ENCODE results near the gene RAI2. TPM values are rescaled to one million over a fixed set of nuclear protein-coding genes. Genes with fewer than 3 reads are reported as not detected.
A peak's percentile ranks its signal among the peaks of the same experiment; 100 is the strongest.

Gene RAI2
- total RNA-seq, 1 donor from 2014 or later, result 1.8 TPM

DNA sequence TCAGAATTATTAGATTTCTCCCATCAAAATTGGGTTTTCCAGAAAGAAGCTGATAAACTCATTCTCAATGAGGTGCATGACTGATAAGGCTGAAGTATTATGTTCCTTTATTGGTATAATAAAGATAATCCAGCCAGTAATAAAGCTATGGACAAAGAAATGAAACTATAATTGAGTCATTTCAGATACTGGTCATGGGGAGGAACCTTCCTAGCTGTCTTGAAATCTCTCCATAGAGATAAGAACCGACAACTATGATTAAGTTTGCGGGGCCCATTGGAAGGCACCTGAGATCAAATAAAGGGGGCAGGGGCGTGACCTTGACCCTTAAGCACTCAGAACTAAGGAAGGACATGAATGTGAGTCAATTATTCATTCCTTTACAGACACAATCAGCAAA lies 47.8 kb downstream of the RAI2 start:
- Mint-ChIP-seq H3K27ac (no peak overlapping the region), H3K9me3 (peaks cover 12% of the 10 kb centered on the region), H3K36me3 (no peaks in the 10 kb centered on the region), H3K4me3 (no peak overlapping the region), H3K4me1 (no peaks in the 10 kb centered on the region), H3K27me3 (ENCODE audit: low read depth) (peaks cover 4% of the 10 kb centered on the region)
- DNase-seq (ENCODE audit: low spot score in 2 of 2, unreplicated experiment in 2 of 2), result no peak
- TF ChIP-seq, protein P1, sequence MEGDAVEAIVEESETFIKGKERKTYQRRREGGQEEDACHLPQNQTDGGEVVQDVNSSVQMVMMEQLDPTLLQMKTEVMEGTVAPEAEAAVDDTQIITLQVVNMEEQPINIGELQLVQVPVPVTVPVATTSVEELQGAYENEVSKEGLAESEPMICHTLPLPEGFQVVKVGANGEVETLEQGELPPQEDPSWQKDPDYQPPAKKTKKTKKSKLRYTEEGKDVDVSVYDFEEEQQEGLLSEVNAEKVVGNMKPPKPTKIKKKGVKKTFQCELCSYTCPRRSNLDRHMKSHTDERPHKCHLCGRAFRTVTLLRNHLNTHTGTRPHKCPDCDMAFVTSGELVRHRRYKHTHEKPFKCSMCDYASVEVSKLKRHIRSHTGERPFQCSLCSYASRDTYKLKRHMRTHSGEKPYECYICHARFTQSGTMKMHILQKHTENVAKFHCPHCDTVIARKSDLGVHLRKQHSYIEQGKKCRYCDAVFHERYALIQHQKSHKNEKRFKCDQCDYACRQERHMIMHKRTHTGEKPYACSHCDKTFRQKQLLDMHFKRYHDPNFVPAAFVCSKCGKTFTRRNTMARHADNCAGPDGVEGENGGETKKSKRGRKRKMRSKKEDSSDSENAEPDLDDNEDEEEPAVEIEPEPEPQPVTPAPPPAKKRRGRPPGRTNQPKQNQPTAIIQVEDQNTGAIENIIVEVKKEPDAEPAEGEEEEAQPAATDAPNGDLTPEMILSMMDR (IDR thresholded peaks at IDR 0.05; ENCODE audit: unreplicated experiment), result no peak

DNA sequence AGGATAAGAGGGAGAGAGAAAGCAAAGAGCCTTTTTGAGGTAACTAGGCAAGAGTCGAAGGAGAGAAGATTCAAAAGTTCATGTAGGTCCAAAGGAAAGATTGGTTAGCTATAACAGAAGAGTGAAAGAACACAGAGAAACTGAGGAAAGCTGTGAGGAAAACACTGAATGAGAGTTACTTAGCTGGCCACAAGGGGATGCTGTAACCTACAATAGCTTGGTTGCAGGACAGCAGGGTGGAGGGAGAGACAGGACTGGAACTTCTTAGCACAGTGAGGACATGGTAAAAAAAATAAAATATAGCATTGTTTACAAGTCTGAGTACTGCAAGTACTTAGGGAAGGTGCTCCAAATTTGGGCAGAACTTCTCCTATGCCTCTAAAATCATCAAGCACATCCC lies 48.3 kb downstream of the RAI2 start:
- H3K27ac Mint-ChIP-seq, result no peak overlapping the region
- no peaks in the 10 kb centered on the region for H3K36me3 Mint-ChIP-seq
- DNase-seq (ENCODE audit: low spot score in 2 of 2, unreplicated experiment in 2 of 2), result no peak
- H3K9me3 Mint-ChIP-seq, result peaks cover 15% of the 10 kb centered on the region
- H3K4me3 Mint-ChIP-seq, result no peak overlapping the region
- H3K27me3 Mint-ChIP-seq (ENCODE audit: low read depth), result peaks cover 4% of the 10 kb centered on the region
- TF ChIP-seq, protein P1 (IDR thresholded peaks at IDR 0.05; ENCODE audit: unreplicated experiment), result peak; percentile 36
- no peaks in the 10 kb centered on the region for H3K4me1 Mint-ChIP-seq

DNA sequence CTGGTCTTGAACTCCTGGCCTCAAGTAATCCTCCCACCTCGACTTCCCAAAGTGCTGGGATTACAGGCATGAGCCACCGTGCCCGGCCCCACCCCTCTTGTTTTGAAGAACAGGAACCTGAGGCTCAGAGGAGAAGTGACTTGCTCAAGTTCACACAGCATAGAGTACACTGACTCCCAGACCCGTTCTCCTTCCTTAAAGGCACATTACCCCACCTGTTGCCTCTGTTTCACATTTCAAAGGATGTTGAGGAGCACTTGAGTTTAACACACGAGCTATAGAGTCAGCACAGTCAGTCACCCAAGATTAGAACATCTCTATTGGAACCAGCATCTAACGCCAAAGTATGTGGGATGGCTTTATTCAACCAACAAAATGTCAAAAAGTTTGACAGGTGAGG lies 51.1 kb downstream of the RAI2 start:
- no peaks in the 10 kb centered on the region for H3K27me3 Mint-ChIP-seq (ENCODE audit: low read depth)
- DNase-seq (ENCODE audit: low spot score in 2 of 2, unreplicated experiment in 2 of 2), result no peak
- H3K4me1 Mint-ChIP-seq, result no peaks in the 10 kb centered on the region
- H3K9me3 Mint-ChIP-seq, result peaks cover 17% of the 10 kb centered on the region
- no peak overlapping the region for H3K27ac Mint-ChIP-seq
- no peaks in the 10 kb centered on the region for H3K36me3 Mint-ChIP-seq
- no peak overlapping the region for H3K4me3 Mint-ChIP-seq
- TF ChIP-seq, protein P1 (IDR thresholded peaks at IDR 0.05; ENCODE audit: unreplicated experiment), result no peak

DNA sequence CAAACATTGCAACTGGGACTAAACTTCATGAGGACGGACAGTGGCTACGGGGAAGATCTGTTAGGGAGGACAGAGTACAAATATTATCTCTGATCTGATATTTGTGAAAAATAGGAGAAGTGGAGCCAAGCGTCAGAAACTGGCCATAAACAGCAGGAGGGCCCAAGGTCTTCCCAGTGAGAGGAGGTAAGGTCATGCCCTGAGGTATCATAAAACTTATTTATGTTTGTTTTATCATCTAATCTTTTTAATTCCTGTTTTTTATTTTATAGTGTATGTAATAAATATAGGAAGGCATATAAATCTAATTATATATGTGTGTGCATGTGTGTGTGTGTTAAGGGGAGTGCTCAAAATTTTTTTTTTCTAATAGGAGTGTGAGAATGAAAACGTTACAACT lies 51.8 kb downstream of the RAI2 start:
- TF ChIP-seq, protein P1 (IDR thresholded peaks at IDR 0.05; ENCODE audit: unreplicated experiment), result no peak
- H3K27ac Mint-ChIP-seq, result no peak overlapping the region
- H3K4me1 Mint-ChIP-seq, result no peaks in the 10 kb centered on the region
- peaks cover 17% of the 10 kb centered on the region for H3K9me3 Mint-ChIP-seq
- no peaks in the 10 kb centered on the region for H3K36me3 Mint-ChIP-seq
- H3K4me3 Mint-ChIP-seq, result no peak overlapping the region
- H3K27me3 Mint-ChIP-seq (ENCODE audit: low read depth), result no peaks in the 10 kb centered on the region
- no peak for DNase-seq (ENCODE audit: low spot score in 2 of 2, unreplicated experiment in 2 of 2)

- TF ChIP-seq, protein P1 (IDR thresholded peaks at IDR 0.05; ENCODE audit: unreplicated experiment), result no peak
- H3K4me1 Mint-ChIP-seq, result no peaks in the 10 kb centered on the region
- no peak for DNase-seq (ENCODE audit: low spot score in 2 of 2, unreplicated experiment in 2 of 2)
- H3K36me3 Mint-ChIP-seq, result peaks cover 2% of the 10 kb centered on the region
- no peak overlapping the region for H3K4me3 Mint-ChIP-seq
- no peaks in the 10 kb centered on the region for H3K27me3 Mint-ChIP-seq (ENCODE audit: low read depth)
- H3K9me3 Mint-ChIP-seq, result peaks cover 14% of the 10 kb centered on the region
- H3K27ac Mint-ChIP-seq, result no peak overlapping the region
Measured at GRCh38 chrX:17805120-17805519, 56.0 kb downstream of the RAI2 start.

GRCh38 chrX:17803449-17803848 lies 57.6 kb downstream of the RAI2 start:
- TF ChIP-seq, protein P1 (IDR thresholded peaks at IDR 0.05; ENCODE audit: unreplicated experiment), result no peak
- peaks cover 2% of the 10 kb centered on the region for H3K36me3 Mint-ChIP-seq
- DNase-seq (ENCODE audit: low spot score in 2 of 2, unreplicated experiment in 2 of 2), result no peak
- no peak overlapping the region for H3K27ac Mint-ChIP-seq
- H3K27me3 Mint-ChIP-seq (ENCODE audit: low read depth), result no peaks in the 10 kb centered on the region
- peaks cover 6% of the 10 kb centered on the region for H3K9me3 Mint-ChIP-seq
- H3K4me1 Mint-ChIP-seq, result no peaks in the 10 kb centered on the region
- H3K4me3 Mint-ChIP-seq, result no peak overlapping the region
